ENCODE measurements around the gene LRRC8C. TPM values are rescaled to one million over a fixed set of nuclear protein-coding genes. Genes with fewer than 3 reads are reported as not detected.

LRRC8C gene
- total RNA-seq, 2 donors from 2014 or later: 10.5 to 11.9 TPM

DNA sequence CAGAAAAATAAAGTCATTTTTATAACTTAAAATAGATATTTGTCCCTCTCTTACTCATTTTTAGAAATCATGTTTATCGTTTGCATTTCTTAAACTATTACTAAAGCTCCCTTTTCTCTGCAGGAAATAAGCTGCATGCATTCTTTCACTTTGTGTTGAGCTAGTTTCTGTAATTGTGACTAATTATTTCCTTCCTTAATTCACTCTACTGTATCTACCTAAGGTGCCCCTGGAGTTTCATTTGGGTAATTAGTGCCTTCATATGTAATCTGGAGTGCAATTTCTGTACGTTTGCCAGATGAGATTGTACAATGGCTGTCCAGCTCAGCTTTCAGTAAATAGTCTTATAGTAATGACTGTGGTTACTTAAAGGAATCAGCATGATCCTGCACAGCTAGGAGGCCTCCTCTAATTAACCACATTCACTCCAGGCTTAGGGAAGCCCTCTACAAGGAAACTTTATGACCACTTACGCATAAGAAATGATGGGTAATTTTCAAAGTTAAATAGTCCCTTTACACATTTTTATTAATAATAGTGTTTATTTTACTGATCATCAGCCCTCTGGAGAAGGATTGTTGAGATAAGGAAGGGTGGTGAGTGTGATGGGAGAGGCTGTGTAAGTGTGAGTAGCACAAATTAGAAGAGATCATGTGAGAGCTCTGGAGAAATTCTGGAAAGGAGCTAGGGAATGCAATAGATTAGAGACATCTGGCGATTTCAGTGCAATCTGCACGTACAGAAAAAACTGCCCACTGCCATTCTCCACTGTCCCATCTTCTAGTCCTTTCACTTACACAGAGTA lies 86.8 kb downstream of the LRRC8C start:
- intact Hi-C loops (cut with DNase I): no loop called here
- no peak for DNase-seq (ENCODE audit: low spot score)

DNA sequence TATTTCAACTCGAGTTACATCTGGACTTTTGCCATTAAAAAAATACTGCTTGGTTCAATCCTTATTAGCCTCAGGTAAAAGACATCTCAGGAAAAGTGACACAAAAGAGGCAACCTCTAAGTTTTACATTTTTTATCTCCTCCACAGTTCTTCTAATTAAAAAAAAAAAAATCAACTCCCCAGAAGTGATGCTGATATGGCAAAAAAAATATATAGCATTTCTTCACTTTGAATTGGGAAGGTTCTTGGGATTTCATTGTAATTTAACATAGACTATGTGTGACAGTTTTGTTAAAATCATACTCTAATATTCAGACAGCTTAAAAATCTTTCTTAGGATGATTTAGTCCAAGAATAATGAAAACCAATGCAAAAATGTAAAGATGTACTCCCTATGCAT lies 87.9 kb downstream of the LRRC8C start:
- intact Hi-C loops (cut with DNase I): no loop called here

DNA sequence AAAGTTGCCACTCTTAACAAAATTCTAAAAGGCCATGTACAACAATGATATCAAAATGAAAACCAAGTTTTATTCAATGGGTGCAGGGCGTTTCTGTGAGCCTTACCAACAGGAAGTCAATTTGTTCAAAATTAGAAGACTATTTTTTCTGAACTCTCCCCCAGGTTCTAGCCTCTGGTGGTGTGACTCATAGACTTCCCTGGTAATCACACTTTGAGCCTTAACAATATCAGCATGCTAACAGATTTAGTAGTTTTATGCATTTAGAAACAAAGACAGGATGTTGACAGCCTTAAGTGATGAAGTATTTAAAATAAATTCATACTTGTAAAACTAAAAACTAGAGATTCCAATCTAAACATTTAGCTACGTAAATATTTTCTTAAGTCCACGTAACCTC lies 88.4 kb downstream of the LRRC8C start:
- intact Hi-C loops (cut with DNase I): no loop called here
- DNase-seq (ENCODE audit: low spot score): no peak

More for the DNA sequence above, 87.9 kb downstream of the LRRC8C start:
- DNase-seq (ENCODE audit: low spot score): no peak

DNA sequence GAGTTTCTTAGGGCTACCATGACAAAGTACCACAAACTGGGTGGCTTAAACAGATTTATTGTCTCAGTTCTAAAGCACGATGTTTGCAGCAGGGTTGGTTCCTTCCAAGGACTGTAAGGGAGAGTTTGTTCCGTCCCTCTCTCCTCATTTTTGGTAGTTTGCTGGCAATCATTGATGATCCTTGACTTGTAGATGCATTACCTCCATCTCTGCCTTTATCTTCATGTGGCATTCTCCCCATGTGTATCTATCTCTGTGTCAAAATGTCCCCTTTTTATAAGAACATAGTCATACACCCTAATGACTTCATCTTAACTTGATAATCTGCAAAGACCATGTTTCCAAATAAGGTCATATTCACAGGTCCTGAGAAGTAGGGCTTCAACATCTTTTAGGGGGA lies 90.2 kb downstream of the LRRC8C start:
- intact Hi-C loops (cut with DNase I): no loop called here
- no peak for DNase-seq (ENCODE audit: low spot score)

DNA sequence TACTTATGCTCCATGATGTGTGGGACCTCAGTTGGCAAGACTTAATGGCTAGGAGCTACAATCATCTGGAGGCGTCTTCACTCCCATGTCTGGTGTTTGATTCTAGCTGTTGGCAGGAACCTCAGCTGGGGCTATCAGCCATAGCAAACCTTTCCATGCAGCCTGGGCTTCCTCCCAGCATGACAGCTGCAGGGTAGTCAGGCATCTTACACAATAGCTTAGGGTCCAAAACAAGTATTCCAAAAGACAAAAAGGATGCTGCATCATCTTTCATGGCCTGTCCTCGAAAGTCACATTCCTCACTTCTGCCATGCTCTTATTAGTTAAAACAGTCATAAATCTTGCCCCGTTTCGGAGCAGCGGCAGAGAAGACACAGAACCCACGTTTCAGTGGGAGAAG lies 90.9 kb downstream of the LRRC8C start:
- peak; percentile 84 for DNase-seq (ENCODE audit: low spot score)

DNA sequence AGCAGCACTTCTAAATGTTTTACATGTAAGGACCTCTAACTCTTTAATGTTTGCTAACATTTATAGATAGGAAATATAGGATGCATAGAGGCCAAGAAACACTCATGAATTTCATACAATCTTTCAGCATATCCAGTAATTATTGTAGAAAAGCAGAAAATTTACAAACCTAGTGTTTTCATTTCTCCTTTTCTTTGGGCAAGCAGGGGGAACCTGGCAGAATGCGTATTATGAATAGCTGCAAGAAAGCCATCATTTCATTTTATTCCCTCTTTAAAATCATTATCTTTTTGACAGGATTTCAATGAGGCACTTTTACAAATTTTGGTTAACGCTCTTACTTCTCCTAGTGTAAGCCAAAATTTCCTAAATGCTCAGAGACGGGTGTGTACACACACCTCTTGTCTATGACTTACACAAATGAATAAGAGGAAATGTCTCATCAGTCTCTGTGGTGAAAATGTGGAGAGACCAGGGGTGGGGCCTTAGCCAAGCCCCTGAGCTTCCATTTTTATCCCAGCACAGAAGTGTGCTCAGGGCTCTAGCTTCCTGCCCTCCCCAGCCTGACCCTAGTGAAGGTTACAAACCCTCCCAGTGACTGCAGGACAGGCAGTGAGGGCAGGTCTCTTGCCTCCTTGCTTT lies 91.6 kb downstream of the LRRC8C start:
- intact Hi-C loops (cut with DNase I): no loop called here

More for the DNA sequence above, 90.9 kb downstream of the LRRC8C start:
- intact Hi-C loops (cut with DNase I): no loop called here

DNA sequence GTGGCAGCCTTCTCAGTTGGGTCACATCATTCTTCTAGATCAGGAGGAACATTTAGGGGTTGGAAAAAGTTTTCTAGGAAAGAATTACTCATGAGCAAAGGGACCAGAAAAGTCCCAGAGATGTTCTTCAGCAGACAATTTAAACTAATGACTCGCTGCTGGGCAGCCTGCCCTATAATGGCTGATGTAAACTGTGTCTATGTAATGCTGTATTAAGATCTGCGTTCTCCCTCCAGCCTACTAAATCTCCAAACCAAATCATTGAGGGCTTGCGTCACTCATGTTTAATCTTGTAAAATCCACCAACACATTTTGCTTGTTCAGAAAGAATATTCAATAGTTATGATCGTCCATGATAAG lies 92.1 kb downstream of the LRRC8C start:
- intact Hi-C loops (cut with DNase I): no loop called here
- DNase-seq (ENCODE audit: low spot score): peak; percentile 92

More for the DNA sequence above, 91.6 kb downstream of the LRRC8C start:
- no peak for DNase-seq (ENCODE audit: low spot score)

DNA sequence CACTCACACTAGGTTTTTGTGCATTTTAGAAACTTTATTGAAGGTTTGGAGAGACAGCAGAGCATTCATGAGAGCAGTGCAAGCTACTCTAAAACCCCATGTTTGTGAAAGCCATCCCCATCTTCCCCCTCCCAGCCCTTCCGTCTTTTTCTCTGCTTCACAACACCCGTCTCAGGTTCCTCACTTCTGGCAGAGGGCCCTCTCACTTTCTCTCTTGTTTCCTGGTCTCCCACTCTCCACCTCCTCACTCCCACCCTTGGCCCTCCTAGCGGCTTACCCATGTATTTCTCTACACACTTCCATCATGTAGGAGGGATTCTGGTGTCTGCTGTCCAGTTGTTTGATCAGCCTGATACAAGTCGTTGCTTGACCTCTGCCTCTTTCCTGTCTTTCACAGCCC lies 92.7 kb downstream of the LRRC8C start:
- DNase-seq (ENCODE audit: low spot score): no peak
- intact Hi-C loops (cut with DNase I): loop anchor here in 1 of 2 donors (1.0 kb wide), 1 partner anchor 16 kb away; no protein-coding TSS in a partner anchor

DNA sequence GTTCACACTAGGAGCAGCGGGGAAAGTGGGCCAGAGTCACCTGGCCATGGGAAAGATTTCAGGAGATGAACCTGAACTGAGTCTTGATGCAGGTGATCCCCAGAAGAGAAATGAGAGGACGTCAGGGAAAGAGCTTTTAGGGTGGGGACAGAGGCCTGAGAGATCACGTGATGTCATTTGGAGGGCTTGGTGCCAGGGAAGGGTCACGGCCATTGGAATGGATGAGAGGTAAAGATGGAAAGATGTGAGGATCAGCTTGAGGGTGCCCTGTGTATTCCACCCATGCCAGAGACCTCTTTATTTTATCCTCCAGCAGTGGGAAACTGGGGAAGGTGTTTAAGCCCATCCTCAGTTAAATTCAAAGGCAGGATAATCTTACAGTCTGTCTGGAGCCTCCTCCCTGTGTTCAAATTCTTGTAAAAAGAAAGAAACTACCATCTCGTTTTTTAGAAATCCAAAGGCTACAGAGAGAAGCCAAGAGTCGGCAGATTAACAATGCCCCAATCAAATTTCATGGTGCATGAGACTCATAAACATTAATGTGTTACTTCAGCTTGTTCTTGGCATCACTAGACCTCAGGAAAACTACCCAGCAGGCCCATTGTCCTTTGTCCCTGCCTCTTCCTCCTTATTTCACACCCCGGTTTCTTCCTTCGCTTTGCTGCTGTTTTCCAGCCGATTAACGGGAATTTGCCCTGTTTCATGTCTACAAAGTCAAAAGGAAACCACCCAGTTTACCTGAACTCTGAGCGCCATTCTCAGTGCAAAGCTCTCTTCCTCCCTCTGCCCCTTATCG lies 94.8 kb downstream of the LRRC8C start:
- no peak for DNase-seq (ENCODE audit: low spot score)
- intact Hi-C loops (cut with DNase I): no loop called here

DNA sequence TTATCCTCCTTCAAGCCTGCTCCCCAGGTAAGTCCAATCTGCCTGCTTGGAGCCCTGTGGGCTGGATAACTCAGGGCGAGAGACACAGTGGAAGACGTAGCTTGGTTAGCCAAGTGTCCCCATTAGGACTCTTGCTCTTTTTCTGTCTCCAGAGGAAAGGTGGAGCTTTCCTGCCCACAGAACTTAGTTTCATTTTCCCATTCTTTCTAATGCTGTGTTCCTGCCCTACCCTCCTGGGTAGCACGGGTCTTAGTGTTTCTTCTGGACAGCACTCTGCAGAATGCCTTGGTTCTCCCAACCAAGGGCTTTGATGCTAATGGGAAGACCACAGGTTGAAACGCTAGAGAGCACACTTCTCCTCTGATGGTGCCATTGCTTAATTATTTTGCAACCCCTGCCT lies 95.5 kb downstream of the LRRC8C start:
- no peak for DNase-seq (ENCODE audit: low spot score)
- intact Hi-C loops (cut with DNase I): no loop called here

DNA sequence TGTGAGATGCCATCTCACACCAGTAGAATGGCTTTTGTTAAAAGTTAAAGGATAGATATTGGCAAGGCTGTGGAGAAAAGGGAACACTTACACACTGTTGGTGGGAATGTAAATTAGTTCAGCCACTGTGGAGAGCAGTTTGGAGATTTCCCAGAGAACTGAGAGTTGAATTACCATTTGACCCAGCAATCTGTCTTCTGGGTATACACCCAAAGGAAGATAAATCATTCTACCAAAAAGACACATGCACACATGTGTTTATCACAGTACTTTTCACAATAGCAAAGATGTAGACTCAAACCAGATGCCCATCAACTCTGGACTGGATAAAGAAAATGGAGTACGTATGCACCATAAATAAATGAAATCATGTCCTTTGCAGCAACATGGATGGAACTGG lies 99.3 kb downstream of the LRRC8C start:
- intact Hi-C loops (cut with DNase I): no loop called here
- DNase-seq (ENCODE audit: low spot score): no peak

DNA sequence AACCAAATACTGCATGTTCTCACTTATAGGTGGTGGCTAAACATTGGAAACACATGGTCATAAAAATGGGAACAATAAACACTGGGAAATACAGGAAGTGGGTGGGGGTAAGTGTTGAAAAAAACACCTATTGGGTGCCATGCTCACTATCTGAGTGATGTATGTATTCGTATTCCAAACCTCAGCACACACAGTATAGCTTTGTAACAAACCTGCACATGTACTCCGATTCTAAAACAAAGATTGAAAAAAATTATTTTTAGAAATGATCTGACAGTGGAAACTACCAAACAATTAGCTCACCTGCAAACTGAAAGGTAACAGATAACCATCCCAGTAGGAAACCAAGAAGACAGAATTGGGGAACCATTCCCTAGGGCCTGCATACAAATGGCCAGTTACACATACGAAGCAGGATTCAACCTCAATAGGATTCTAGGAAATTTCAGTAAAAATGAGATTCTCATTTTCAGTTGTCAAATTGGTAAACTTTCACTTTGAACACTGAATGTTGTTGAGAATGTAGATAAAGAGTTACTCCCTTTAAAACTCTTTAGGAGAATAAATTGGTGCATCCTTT lies 99.8 kb downstream of the LRRC8C start:
- DNase-seq (ENCODE audit: low spot score): no peak
- intact Hi-C loops (cut with DNase I): no loop called here

DNA sequence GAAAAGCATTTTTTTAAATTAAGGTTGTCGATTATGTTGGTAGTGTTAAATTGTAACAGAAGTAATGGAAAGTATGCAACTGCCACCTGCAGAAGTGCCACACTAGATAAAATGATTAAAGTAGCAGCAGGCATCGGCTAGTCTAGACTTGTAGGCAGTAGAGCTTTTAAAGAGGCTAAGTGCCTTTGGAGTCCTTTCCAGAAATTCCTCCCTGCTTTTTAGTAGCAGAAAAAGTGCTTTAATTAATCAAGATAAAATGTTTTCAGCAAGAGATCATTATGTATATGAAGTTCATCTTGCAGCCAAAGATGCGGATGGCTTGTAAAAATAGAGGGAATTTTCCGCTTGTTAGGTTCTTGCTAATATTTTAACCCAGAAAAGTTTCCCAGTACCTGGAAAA lies 100.8 kb downstream of the LRRC8C start:
- intact Hi-C loops (cut with DNase I): no loop called here
- DNase-seq (ENCODE audit: low spot score): no peak

DNA sequence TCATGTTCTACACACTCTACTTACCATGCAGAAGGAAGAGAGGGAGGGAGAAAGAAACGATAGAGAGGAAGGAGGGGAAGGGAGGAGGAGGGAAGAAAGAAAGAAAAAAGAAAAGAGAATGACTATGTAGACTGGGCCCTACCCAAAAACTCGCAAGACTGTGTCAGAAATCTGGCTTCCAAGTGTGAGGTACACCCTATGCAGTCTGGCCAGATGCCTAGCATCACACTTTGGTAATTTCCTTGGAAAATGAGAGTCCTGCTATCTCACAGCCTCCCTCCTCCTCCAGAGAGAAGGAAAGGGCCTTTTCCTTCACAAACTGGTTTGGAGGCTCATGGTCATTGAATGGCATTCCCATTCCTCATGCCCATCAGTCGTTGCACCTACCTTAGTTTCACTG lies 101.5 kb downstream of the LRRC8C start:
- intact Hi-C loops (cut with DNase I): no loop called here
- no peak for DNase-seq (ENCODE audit: low spot score)

DNA sequence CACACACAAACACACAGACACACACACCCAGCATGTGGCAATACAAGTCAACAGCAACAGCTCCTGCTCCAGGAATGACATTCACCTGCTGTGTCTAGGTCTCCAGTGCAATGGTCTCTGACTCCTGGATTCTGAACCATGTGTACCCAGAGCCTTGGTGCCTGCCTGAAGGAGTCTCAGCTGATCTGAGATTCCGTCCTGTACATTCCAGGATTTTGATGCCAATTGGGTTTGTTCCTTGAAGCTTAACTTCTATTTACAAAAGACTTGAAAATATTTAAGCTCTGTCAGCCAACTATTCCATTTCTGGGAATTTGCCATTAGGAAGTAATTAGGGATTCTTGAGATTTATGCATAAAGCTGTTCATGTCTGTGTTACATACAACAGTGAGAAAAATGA lies 102.6 kb downstream of the LRRC8C start:
- intact Hi-C loops (cut with DNase I): no loop called here
- DNase-seq (ENCODE audit: low spot score): no peak

DNA sequence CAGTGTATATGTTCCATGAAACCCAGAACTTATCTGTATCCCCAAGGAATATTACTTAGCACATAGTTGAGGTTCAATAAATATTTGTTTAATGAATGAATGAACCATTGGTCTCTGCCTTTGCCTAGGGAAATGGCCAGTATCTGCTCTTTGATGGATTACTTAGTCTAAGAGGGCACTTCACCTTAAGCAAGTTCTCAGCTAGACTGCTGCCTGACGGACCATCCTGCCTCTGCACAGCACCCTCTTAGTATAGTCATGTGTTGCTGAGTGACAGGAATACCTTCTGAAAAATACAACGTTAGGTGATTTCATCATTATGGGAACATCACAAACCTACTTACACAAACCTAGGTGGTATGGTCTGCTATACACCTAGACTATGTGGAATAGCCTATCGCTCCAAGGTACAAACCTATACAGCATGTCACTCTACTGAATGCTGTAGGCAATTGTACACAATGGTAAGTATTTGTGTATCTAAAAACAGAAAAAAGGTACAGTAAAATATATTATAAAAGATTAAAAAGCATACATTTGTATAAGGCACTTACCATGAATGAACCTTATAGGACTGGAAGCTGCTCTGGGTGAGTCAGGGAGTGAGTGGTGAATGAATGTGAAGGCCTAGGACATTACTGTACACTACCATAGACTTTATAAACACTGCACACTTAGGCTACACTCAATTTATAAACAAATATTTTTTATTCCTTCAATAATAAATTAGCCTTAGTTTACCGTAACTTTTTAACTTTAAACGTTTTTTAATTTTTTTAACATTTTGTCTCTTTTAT lies 104.2 kb downstream of the LRRC8C start:
- intact Hi-C loops (cut with DNase I): no loop called here
- DNase-seq (ENCODE audit: low spot score): no peak

DNA sequence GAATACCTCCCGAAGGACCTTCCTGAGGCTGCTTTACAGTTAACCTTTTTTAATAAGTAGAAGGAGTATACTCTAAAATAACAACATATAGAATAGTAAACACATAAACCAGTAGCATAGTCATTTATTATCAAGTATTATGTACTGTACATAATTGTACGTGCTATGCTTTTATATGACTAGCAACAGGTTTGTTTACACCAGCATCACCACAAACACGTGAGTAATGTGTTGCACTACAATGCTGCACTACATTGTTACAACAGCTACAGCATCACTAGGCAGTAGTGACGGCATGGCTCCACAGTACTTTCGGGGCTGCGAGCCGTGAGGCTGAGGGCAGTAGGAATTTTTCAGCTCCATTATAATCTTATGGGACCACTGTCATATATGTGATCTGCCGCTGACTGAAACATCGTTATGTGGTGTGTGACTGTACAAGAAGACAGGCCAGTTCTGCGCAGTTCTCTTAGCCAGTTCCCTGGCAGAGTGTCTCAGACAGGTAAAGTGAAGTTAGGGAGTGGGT lies 105.1 kb downstream of the LRRC8C start:
- intact Hi-C loops (cut with DNase I): no loop called here
- no peak for DNase-seq (ENCODE audit: low spot score)

DNA sequence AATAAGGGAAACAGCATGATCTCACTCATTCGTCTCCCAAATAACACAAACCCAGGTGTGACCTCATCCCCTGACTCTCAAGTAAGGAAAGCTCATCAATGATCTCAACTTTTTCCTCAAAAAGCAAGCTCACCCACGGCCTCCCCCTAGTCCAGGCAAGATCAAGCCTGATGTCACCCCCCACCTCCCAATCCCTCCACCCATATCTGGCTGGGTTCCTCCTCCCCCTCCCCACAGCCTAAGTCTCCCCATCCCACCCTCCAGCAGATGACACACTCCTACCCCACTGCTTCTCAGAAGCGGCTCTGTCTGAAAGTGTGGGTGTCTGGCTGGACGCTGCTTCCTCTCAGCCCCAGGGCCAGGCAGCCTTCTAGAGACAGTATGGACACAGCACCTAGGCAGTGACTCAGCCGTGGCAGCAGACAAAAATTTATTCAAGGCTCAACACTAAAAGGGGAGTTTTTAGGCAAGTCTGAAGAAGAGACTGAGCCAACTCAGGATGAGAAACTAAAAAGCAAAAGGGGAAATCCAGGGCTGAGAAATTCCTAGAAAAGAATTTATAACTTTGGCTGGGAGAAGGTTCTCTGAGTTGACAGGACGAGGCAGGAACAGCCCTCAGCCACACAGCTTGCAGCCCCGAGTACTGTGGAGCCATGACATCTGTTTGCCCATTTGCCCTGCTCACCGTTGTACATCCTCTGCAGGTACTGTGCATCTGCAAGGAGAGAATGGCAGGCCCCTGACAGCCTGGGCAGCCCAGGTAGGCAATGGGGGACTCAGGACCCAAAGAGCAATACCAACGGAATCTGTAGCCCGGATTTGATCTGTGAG lies 106.3 kb downstream of the LRRC8C start:
- intact Hi-C loops (cut with DNase I): no loop called here
- DNase-seq (ENCODE audit: low spot score): no peak
